ENCODE measurements around the gene SOX15. TPM values are rescaled to one million over a fixed set of nuclear protein-coding genes. Genes with fewer than 3 reads are reported as not detected.

SOX15 gene
- total RNA-seq, 1 donor from 2014 or later, result 1.2 TPM

DNA sequence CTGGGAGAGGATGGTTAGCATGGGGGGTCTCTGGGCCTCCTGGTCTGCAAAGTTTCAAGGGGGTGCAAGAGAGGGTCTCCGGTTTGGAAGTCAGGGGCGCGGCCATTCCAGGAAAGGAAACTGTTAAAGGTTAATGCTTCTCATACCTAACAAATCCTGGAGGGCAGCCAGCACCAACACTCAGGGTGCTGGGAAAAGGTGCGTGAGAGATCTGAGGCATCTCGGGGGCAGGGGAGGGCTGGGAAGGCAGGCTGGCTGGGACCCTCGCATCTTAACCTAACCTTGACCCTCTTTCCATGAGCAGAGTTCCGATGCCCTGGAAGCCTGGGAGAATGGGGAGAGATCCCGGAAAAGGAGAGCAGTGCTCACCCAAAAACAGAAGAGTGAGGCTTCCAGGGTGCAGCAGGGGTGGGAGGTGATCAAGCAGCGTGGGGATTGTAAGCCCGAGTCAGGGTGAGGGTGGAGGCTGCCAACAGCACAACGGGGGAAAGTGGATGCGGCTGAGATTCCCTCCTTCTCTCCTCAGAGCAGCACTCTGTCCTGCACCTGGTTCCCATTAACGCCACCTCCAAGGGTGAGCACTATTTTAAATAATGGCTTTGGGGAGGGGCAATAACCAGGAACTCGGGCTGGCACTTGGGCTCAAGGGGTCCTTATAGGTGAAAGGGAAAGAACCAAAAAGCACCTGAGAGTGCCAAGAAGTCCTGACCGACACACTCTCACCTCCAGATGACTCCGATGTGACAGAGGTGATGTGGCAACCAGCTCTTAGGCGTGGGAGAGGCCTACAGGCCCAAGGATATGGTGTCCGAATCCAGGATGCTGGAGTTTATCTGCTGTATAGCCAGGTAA is 30.3 kb downstream of the SOX15 start:
- FAIRE-seq, result no peak

DNA sequence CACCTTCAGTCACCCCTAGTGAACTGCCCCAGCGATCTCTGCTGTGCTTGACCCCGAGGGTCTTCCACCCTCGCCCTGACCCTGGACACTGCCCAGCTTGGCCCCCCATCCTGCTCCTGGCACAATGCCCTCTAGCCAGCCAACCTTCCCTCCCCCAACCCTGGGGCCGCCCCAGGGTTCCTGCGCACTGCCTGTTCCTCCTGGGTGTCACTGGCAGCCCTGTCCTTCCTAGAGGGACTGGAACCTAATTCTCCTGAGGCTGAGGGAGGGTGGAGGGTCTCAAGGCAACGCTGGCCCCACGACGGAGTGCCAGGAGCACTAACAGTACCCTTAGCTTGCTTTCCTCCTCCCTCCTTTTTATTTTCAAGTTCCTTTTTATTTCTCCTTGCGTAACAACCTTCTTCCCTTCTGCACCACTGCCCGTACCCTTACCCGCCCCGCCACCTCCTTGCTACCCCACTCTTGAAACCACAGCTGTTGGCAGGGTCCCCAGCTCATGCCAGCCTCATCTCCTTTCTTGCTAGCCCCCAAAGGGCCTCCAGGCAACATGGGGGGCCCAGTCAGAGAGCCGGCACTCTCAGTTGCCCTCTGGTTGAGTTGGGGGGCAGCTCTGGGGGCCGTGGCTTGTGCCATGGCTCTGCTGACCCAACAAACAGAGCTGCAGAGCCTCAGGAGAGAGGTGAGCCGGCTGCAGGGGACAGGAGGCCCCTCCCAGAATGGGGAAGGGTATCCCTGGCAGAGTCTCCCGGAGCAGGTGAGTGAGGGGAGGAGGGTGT is 31.2 kb downstream of the SOX15 start, which contains the start of gene TNFSF13:
TSS of gene TNFSF13 (plus strand) at position 207 of the 776 bp plus-strand sequence. CDS start at position 497, 290 bp downstream.
- DNase-seq (ENCODE audit: low spot score in 2 of 2) (no peak), FAIRE-seq (no peak)

More for the DNA sequence above, 30.3 kb downstream of the SOX15 start:
- no peak for DNase-seq (ENCODE audit: low spot score in 2 of 2)

DNA sequence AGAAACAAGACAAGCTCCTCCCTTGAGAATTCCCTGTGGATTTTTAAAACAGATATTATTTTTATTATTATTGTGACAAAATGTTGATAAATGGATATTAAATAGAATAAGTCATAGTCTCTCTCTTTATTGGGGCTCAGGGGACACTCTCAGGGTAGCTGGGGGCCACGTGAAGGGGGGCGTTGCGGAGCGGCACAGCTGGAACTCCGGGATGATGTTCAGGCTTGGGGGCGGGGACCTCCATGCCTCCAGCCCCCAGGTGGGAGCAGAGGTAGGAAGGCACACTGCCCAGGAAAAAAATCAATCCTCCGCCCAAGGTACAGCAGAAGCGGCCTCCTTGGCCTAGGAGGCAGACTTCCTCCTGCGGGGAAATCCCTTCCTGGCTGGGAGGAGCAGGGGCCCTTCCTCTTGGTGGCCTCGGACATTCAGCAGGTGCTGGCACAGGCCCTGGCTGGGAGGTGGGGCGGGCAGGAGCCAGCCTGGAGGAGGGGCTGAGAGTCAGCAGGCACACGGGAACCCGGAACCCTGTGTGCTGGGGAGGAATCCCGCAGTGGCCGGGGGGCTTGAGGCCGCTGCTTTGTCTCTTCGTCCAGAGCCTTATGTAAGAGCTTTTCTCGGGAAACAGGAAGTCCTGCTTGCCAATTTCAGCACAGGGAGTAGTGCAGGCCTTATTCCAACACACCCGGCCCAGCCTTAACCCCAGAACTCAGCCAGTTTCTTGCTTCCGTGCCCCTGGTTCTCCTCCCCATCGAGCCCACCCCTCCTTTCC is 31.9 kb downstream of the SOX15 start:
- DNase-seq (ENCODE audit: low spot score in 2 of 2), result peak; percentile 60 to 73
- no peak for FAIRE-seq

DNA sequence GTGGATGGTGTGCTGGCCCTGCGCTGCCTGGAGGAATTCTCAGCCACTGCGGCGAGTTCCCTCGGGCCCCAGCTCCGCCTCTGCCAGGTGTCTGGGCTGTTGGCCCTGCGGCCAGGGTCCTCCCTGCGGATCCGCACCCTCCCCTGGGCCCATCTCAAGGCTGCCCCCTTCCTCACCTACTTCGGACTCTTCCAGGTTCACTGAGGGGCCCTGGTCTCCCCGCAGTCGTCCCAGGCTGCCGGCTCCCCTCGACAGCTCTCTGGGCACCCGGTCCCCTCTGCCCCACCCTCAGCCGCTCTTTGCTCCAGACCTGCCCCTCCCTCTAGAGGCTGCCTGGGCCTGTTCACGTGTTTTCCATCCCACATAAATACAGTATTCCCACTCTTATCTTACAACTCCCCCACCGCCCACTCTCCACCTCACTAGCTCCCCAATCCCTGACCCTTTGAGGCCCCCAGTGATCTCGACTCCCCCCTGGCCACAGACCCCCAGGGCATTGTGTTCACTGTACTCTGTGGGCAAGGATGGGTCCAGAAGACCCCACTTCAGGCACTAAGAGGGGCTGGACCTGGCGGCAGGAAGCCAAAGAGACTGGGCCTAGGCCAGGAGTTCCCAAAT is 32.6 kb downstream of the SOX15 start:
- DNase-seq (ENCODE audit: low spot score in 2 of 2), result no peak
- FAIRE-seq, result no peak

DNA sequence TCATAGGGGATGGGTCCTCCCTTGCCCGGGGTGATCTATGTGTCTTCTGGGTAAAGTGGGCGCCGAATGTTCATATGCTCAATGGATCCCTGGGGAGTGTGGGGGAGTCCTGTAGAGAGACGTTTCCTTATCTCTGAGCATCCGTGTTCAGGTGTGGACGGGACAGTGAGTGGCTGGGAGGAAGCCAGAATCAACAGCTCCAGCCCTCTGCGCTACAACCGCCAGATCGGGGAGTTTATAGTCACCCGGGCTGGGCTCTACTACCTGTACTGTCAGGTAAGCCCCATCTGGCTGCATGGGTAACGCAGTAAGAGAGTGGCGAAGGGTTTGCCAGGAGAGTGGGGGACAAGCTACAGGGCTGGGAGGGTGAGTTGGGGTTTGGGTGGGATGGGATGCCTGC is 33.3 kb downstream of the SOX15 start:
- FAIRE-seq (no peak), DNase-seq (ENCODE audit: low spot score in 2 of 2) (no peak)

DNA sequence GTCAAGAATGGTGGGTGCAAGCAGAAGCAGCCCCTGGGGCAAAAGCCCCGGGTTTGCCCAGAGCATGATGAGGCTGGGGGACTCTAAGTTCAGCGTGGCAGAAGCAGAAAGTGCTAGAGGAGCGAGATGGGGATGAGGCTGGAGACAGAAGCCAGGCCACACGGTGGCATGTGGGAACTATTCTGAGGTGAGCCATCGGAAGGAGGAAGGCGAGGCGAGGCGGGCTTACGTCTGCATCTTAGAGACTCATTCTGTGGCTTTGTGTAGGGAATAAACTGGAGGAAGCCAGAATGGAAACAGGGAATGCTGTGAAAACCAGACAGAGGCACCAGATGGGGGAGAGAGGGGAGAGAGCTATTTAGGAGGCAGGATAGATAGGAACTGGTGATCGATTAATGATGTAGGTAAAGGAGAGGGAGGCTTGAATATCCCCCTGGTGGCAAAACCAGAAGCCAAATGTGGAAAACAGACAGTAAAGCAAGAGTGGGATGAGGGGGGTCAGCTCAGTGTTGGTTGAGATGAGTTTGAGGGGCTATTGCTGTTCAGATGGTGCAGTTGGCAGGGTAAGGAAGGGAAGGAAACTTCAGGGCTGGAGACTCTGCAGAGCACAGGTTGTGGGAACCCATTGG is 34.5 kb downstream of the SOX15 start:
- DNase-seq (ENCODE audit: low spot score in 2 of 2), result no peak
- no peak for FAIRE-seq

DNA sequence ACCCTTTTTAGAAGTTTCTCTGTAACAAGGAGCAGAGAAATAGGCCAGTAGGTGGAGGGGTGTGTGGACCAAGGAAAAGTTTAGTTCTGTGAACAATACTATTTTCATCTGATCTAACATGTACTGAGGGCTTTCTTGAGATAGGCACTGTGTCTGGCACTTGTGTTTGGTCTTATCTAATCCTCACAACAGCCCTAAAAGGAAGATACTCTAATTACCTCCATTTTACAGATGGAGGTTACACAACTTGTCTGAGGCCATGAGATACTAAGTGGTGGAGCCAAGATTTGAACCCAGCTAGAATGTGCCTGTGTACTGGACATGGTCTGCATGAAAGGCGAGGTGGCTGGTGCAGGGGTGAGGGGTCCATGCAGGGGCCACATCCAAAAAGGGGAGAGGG is 36.5 kb downstream of the SOX15 start:
- FAIRE-seq, result no peak
- DNase-seq (ENCODE audit: low spot score in 2 of 2), result no peak

GRCh38 chr17:7552621-7553051 is 37.3 kb downstream of the SOX15 start:
- no peak for FAIRE-seq
- DNase-seq (ENCODE audit: low spot score in 2 of 2), result no peak

GRCh38 chr17:7551396-7551795 is 38.5 kb downstream of the SOX15 start:
- FAIRE-seq, result no peak
- no peak for DNase-seq (ENCODE audit: low spot score in 2 of 2)

- no peak for FAIRE-seq
Measured at GRCh38 chr17:7550344-7550743, 39.5 kb downstream of the SOX15 start.

DNA sequence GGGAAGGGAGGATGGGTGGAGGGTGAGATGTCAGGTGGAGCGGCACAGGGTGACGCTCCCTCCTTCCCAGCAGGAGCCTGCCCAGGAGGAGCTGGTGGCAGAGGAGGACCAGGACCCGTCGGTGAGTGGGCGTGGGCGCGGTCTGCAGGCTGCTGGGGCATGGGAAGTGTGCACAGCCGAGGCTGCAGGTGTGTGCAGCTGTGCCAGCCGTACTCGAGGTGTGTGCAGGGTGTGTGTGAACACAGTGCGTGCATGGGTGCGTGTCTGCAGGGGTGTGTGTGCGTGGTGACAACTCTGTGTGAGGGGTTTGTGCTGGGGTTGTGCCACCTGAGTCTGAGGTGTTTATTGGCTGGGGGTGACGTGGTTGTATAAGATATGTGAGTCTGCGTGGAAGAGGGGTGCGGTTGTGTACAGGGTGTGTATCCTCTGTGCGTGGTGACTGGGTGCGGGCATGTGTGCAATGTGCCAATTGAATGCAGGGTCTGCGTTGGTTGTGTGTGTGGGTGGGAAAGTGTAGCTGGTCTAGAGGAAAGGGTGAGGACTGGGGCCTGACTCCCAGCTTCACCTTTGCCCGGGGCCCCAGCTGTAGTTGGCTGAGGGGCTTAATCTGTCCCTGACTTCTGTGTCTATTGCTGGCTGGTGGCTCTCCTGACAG is 40.4 kb downstream of the SOX15 start:
- no peak for FAIRE-seq
- DNase-seq (ENCODE audit: low spot score in 2 of 2), result peak in 1 of 2 donors; percentile 63

More at GRCh38 chr17:7550344-7550743, 39.5 kb downstream of the SOX15 start:
- DNase-seq (ENCODE audit: low spot score in 2 of 2), result no peak

DNA sequence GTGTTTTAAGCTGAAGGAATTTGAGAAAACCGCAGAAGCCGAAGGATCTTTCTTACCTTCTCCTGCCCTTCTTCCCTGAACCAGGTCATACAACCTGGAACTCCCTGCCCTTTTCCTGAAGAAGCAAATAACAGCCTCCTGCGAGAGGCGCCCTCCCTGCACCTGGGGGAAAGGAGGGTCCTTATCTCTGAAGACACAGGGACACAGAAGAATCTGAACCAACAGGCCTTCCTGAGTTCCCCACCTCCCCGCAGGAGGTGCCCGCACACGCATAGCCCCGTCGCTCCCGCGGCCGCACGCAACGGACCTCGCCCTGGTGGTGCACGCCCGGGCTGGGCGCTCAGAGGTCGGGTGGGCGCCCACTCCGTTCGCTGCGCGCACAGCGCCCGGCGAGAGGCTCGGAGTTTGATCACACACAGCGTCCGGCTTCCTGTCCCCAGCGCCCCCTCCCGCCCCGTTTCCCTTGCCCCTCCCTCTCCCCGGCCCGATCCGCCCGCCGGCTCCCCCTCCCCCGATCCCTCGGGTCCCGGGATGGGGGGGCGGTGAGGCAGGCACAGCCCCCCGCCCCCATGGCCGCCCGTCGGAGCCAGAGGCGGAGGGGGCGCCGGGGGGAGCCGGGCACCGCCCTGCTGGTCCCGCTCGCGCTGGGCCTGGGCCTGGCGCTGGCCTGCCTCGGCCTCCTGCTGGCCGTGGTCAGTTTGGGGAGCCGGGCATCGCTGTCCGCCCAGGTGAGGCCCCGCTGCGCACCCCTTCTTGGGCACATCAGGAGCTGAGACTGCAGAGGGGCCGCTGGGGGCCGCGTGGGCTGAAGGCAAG is 41.1 kb downstream of the SOX15 start, which contains the start of gene TNFSF12:
TSS of gene TNFSF12 (plus strand) at position 474 of the 816 bp plus-strand sequence. CDS start at position 570, 96 bp downstream.
- DNase-seq (ENCODE audit: low spot score in 2 of 2) (peak; percentile 81), FAIRE-seq (no peak)

- no peak for FAIRE-seq
- DNase-seq (ENCODE audit: low spot score in 2 of 2), result no peak
Measured at GRCh38 chr17:7544911-7545310, 45.0 kb downstream of the SOX15 start.

- FAIRE-seq (no peak), DNase-seq (ENCODE audit: low spot score in 2 of 2) (no peak)
Measured at GRCh38 chr17:7541074-7541621, 48.7 kb downstream of the SOX15 start.

DNA sequence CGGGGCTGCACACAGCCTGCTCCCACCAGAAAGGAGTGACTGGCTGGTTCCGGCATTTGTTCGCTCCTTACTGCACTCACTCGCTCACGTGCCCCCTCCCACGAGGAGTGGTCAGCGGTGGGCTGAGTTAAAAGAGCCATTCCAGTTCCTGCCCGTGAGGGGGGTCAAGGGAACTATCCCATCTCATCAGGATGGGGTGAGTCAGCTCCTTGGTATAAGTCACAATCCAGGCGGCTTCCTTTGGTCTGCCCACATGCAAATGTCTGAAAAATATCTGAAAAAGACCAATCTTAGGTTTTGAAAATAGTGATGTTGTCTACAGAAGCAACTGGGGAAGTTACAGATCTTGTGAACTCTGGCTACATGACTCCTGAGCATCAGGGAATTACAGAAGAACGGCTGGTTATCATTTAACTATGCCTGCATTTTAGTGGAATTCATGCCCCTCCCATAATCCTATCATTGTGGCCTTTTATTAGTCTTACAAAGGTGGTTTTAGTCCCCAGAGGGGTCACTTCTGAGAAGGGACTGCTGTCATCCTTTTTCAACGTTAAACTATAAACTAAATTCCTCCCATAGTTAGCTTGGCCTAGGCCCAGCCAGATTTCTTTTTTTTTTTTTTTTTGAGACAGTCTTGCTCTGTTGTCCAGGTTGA is 50.9 kb downstream of the SOX15 start:
- no peak for DNase-seq (ENCODE audit: low spot score in 2 of 2)
- no peak for FAIRE-seq
